C4-2B (cell line): ENCODE measurements around the gene ABCB7.

Experiments
- H3K27ac ChIP-seq: fragments of 450-650 bp; 2 replicates; pipeline ENCODE4 v1.5.1; 2017
- ZFX ChIP-seq: fragments of 450-650 bp; IDR thresholded peaks from 2 replicates; pipeline ENCODE4 v1.6.1; 2017
- TF ChIP-seq, protein P1 (sequence below): fragments of 450-650 bp; conservative IDR thresholded peaks from 2 replicates; pipeline ENCODE4 v1.5.1; 2017; ENCODE audit warnings: mild to moderate bottlenecking

Gene ABCB7

DNA sequence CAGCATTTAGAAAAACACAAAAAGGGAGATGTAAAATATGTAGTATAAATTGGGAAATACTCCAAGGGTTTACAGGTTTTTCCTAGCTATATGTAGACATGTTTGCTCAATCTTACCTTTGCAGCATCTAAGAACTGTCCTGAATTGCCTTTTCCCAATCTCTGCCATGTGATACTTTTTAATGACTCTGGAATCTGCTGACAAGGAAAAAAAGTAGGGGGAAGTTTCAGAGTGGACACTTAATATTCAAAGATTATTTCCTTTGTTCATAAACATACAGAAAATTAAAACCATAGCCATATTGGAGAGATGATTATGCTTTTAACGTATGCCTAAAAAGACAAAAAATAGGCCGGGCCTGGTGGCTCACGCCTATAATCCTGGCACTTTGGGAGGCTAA is 41.4 kb downstream of the ABCB7 start:
- no peak for TF ChIP-seq ZFX
- TF ChIP-seq, protein P1, sequence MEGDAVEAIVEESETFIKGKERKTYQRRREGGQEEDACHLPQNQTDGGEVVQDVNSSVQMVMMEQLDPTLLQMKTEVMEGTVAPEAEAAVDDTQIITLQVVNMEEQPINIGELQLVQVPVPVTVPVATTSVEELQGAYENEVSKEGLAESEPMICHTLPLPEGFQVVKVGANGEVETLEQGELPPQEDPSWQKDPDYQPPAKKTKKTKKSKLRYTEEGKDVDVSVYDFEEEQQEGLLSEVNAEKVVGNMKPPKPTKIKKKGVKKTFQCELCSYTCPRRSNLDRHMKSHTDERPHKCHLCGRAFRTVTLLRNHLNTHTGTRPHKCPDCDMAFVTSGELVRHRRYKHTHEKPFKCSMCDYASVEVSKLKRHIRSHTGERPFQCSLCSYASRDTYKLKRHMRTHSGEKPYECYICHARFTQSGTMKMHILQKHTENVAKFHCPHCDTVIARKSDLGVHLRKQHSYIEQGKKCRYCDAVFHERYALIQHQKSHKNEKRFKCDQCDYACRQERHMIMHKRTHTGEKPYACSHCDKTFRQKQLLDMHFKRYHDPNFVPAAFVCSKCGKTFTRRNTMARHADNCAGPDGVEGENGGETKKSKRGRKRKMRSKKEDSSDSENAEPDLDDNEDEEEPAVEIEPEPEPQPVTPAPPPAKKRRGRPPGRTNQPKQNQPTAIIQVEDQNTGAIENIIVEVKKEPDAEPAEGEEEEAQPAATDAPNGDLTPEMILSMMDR = no peak
- no peak overlapping the region for H3K27ac ChIP-seq

DNA sequence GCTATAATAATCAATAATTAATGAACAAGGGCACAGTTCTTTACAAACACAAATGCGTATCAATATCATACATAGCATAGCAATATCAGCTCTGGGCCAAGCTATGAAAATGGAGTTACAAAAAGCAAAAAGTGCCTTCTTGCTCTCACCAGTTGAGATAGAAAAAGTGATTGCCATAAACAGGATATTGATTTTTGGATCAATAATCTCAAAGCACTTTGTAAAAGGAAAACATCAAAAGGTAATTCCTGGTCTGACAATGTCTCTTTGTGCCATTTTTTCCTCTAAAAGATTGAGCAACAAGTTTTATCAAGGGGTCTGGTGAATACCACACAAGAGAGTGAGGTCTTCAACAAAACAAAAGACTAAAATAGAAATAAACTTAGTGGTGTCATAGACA is 42.4 kb downstream of the ABCB7 start:
- TF ChIP-seq, protein P1 = no peak
- no peak for TF ChIP-seq ZFX
- no peak overlapping the region for H3K27ac ChIP-seq

DNA sequence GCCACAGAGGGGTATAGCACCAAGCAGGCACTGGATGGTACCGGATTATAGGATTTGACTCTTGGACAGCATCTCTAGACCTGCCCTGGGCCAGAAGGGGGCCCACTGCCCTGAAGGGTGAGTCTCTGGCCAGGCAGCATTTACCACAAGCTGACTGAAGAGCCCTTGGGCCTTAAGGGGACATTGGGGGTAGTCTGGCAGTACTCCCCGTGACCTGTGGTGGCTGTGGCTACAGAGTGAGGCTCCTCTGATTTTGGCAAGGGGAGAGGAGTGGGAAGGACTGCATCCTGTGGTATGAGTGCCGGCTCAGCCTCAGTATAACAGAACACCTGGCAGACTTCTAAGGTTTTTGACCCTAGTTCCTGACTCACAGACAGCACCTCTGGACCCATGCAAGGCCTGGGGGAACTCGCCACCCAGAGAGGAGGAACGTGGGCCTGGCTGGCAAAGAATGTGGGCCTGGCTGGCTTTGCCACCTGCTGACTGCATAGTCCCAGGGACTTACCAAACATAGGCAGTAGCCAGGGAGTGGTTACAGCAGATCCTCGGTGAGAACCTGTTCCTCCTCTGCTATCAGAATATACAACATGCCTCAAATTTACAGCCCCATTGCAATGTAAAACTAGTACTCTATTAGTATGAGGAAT is 48.1 kb downstream of the ABCB7 start:
- no peak overlapping the region for H3K27ac ChIP-seq
- TF ChIP-seq, protein P1 = no peak
- TF ChIP-seq ZFX = no peak

DNA sequence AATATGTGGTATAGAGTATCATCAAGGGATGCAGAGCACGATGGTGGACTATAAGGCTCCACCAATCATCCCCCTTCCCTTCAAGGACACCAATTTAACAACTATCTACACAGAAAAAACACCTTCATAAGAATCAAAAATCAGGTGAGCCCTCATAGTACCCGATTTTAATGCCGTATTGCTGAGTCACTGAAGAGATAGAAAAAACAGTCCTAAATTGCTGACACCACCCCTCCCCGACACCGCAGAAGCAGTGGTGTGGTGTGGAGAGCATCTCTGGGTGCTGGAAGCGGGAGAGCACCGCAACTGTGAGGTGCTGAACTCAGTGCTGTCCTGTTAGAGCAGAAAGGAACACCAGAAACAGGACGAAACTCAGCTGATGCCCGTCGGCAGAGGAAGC is 49.3 kb downstream of the ABCB7 start:
- H3K27ac ChIP-seq = no peak overlapping the region
- TF ChIP-seq ZFX = no peak
- TF ChIP-seq, protein P1 = no peak

DNA sequence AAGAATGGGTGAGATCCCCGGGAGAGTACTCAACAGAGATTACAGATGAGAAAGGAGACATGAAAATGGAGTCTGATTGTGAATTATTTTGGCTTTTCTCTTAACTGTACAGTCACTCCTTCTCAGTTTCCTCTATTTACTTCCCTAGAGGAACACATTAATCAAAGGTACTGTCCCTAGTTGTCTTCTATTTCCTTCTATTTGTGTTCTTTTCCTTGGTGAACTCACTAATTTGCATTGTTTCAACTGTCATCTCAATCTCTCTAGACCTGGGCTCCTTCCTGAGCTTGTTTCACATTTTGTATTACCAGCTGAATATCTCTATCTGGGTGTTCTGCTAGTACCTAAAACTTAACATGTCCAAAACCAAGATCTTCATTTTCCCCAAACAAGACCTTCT is 59.8 kb downstream of the ABCB7 start:
- no peak overlapping the region for H3K27ac ChIP-seq
- TF ChIP-seq ZFX = no peak
- TF ChIP-seq, protein P1 = no peak

DNA sequence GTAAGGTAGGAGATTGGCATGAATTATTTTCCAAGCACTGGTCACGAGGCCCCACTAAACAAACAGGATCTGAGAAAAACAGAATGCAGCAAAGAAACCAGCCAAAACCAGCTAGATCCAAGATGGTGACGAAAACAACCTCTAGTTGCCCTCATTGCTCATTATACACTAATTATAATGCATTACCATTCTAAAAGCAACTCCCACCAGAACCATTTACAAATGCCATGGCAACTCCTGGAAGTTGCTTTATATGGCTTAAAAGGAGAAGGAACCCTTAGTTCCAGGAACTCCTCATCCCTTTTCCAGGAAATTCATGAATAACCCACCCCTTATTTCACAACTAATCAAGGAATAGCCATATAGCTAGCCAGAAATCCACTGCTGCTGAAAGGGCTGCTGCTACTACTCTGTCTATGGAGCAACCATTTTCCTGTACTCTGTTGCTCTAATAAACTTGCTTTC is 69.3 kb downstream of the ABCB7 start:
- TF ChIP-seq, protein P1 = no peak
- TF ChIP-seq ZFX = no peak

DNA sequence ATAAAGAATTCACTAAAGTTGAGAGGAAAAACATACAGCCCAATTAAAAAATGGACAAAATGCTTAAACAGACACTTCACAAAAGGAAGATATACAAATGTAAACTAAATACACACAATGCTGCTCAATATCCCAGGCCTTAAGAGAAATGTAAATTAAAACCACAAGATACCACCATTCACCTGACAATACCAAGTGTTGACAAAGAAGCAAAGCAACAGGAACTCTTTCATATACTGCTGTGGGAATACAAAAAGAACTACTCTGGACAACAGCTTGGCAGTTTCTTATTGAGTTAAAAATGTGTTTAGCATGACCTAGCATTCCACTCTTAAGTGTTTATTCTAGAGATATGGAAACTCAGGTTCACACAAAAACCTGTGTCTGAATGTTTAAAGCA is 71.3 kb downstream of the ABCB7 start:
- no peak for TF ChIP-seq ZFX
- TF ChIP-seq, protein P1 = no peak
- H3K27ac ChIP-seq = no peak overlapping the region

More for the DNA sequence above, 69.3 kb downstream of the ABCB7 start:
- no peak overlapping the region for H3K27ac ChIP-seq
